ENCODE results near the gene RFC3.

DNA sequence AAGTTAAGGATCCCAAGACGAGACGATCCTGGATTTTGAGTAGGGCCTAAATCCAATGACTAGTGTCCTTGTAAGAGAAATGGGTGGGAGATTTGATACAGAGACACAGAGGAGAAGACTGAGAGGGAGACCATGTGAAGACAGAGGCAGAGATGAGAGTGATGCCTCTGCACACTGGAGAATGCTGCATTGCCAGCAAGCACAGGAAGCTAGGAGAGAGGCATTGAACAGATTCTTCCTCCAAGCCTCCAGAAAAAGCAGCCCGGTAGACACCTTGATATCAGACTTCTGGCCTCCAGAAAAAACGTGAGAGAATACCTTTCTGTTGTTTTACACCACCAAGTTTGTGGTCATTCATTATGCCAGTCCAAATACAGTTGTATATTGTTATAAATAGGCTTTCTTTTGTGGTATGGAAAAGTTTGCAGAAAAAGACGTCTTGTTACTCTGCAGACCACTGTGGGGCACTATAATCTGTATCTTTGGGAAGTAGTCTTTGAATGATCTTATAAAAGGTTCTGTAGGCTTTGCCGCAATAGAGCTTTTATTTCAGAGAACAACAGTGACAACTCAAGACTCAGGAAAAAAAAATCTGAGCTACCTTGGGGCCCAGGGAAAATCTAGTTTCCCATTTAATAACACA, 17.9 kb upstream of the RFC3 start:
- TF ChIP-seq, protein P1, sequence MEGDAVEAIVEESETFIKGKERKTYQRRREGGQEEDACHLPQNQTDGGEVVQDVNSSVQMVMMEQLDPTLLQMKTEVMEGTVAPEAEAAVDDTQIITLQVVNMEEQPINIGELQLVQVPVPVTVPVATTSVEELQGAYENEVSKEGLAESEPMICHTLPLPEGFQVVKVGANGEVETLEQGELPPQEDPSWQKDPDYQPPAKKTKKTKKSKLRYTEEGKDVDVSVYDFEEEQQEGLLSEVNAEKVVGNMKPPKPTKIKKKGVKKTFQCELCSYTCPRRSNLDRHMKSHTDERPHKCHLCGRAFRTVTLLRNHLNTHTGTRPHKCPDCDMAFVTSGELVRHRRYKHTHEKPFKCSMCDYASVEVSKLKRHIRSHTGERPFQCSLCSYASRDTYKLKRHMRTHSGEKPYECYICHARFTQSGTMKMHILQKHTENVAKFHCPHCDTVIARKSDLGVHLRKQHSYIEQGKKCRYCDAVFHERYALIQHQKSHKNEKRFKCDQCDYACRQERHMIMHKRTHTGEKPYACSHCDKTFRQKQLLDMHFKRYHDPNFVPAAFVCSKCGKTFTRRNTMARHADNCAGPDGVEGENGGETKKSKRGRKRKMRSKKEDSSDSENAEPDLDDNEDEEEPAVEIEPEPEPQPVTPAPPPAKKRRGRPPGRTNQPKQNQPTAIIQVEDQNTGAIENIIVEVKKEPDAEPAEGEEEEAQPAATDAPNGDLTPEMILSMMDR (IDR thresholded peaks at IDR 0.05): peak; percentile 62
- TF ChIP-seq EZH2phosphoT487 (IDR thresholded peaks at IDR 0.05): no peak

Measured in neural progenitor cell (in vitro differentiated cells).